H1 (cell line): ENCODE measurements around the gene HIBADH. TPM values are rescaled to one million over a fixed set of nuclear protein-coding genes. Genes with fewer than 3 reads are reported as not detected.

Experiments
- CTCF ChIA-PET: fragments of 300-600 bp; sonication (Branson Sonifier 250); formaldehyde crosslinking; loops from one replicate; lab custom pipeline; 2021; ENCODE audit not compliant: partially characterized antibody; lab: Charles Lee
- POLR2A ChIA-PET: fragments of 300-600 bp; sonication (Branson Sonifier 250); formaldehyde crosslinking; loops from one replicate; lab custom pipeline; 2021; ENCODE audit warnings: inconsistent platforms; ENCODE audit not compliant: partially characterized antibody; lab: Charles Lee
- DNase-seq, 2 experiments: peaks; one replicate each; pipeline versions ENCODE4 v3.0.0 to v3.0.0-alpha.2; 2010 to 2022; ENCODE audit warnings: low spot score in 2 of 2, low read depth in 1 of 2, mixed read lengths in 1 of 2
- FAIRE-seq: peaks from 2 replicates; lab custom pipeline; 2011; peaks lifted over from hg19 to GRCh38; lab: Jason Lieb, UNC
- H2AFZ ChIP-seq: 2 replicates; pipeline ENCODE4 v1.8.1; 2012; ENCODE audit warnings: low read length, inconsistent platforms
- H2AK5ac ChIP-seq: 2 replicates; pipeline ENCODE4 v1.6.1; 2013; ENCODE audit warnings: low read depth, low read length
- H2BK120ac ChIP-seq: replicated peaks from 2 replicates; pipeline ENCODE3; 2013; ENCODE audit warnings: low read depth, low read length, inconsistent platforms
- H2BK12ac ChIP-seq: 2 replicates; pipeline ENCODE4 v1.6.1; 2013; ENCODE audit warnings: low read depth, low read length
- H2BK15ac ChIP-seq: 2 replicates; pipeline ENCODE4 v1.6.1; 2013; ENCODE audit warnings: low read length
- H2BK20ac ChIP-seq: 2 replicates; pipeline ENCODE4 v1.6.1; 2013; ENCODE audit warnings: low read length
- H2BK5ac ChIP-seq: 2 replicates; pipeline ENCODE4 v1.6.1; 2013; ENCODE audit warnings: low read depth, low read length
- H3K14ac ChIP-seq: 2 replicates; pipeline ENCODE4 v1.6.1; 2013; ENCODE audit warnings: inconsistent platforms; ENCODE audit not compliant: insufficient read length
- H3K18ac ChIP-seq: 2 replicates; pipeline ENCODE4 v1.6.1; 2013; ENCODE audit warnings: low read length; ENCODE audit errors: extremely low read depth
- H3K23ac ChIP-seq: 2 replicates; pipeline ENCODE4 v1.6.1; 2013; ENCODE audit warnings: inconsistent platforms; ENCODE audit not compliant: insufficient read length
- H3K23me2 ChIP-seq: 2 replicates; pipeline ENCODE4 v1.6.1; 2013; ENCODE audit warnings: low read depth, low read length
- H3K27ac ChIP-seq: 2 replicates; pipeline ENCODE4 v1.6.1; 2011; ENCODE audit warnings: low read depth, low read length, inconsistent platforms
- H3K27me3 ChIP-seq, 4 experiments: replicated peaks in 1 of 4; 1 replicate in 1 of 4; 2 replicates in 3 of 4; pipeline versions ENCODE4 v1.6.1 to v1.8.1; 2011 to 2013; ENCODE audit warnings: low read length in 3 of 4, mild to moderate bottlenecking in 3 of 4, inconsistent platforms in 2 of 4, mixed read lengths in 2 of 4, moderate library complexity in 1 of 4; ENCODE audit not compliant: control insufficient read depth in 3 of 4, insufficient read depth in 3 of 4; ENCODE audit errors: extremely low read depth in 1 of 4
- H3K36me3 ChIP-seq, 4 experiments: 2 replicates each; pipeline versions ENCODE4 v1.6.1 to v1.8.1; 2011 to 2013; ENCODE audit warnings: mild to moderate bottlenecking in 4 of 4, low read length in 3 of 4, moderate library complexity in 2 of 4, control low read depth in 1 of 4, inconsistent platforms in 1 of 4; ENCODE audit not compliant: insufficient read depth in 4 of 4, control insufficient read depth in 2 of 4
- H3K4ac ChIP-seq: replicated peaks from 2 replicates; pipeline ENCODE3; 2013; ENCODE audit warnings: low read length, low read depth, mixed read lengths, inconsistent platforms; ENCODE audit not compliant: insufficient read length
- H3K4me1 ChIP-seq, 4 experiments: replicated peaks in 1 of 4; 1 replicate in 1 of 4; 2 replicates in 3 of 4; pipeline versions ENCODE4 v1.6.1 to v1.8.1; 2011 to 2013; ENCODE audit warnings: low read length in 3 of 4, inconsistent platforms in 2 of 4, mixed read lengths in 1 of 4; ENCODE audit not compliant: insufficient read depth in 4 of 4, control insufficient read depth in 3 of 4
- H3K4me2 ChIP-seq, 2 experiments: 2 replicates each; pipeline versions ENCODE4 v1.6.1 to v1.8.1; 2011 to 2013; ENCODE audit warnings: low read depth in 2 of 2, low read length in 2 of 2, control low read depth in 1 of 2, inconsistent platforms in 1 of 2, mild to moderate bottlenecking in 1 of 2; ENCODE audit not compliant: insufficient read depth in 1 of 2
- H3K4me3 ChIP-seq, 4 experiments: fragments of 200-600, 300-600 bp in 1 of 4; sonication (generic), shearing (Covaris generic), sonication (Bioruptor Twin) in 1 of 4; 2 replicates each; pipeline versions ENCODE4 v1.5.1 to v1.8.1; 2011 to 2016; ENCODE audit warnings: low read length in 4 of 4, low read depth in 3 of 4, control low read depth in 2 of 4, inconsistent platforms in 2 of 4, mild to moderate bottlenecking in 2 of 4, mixed read lengths in 1 of 4, moderate library complexity in 1 of 4; ENCODE audit not compliant: insufficient read depth in 2 of 4; ENCODE audit errors: extremely low read depth in 1 of 4
- H3K56ac ChIP-seq: replicated peaks from 2 replicates; pipeline ENCODE3; 2013; ENCODE audit warnings: low read depth, mild to moderate bottlenecking, mixed read lengths, low read length, inconsistent platforms; ENCODE audit not compliant: insufficient read length
- H3K79me1 ChIP-seq: 2 replicates; pipeline ENCODE4 v1.6.1; 2013; ENCODE audit warnings: low read depth, low read length, control low read depth
- H3K79me2 ChIP-seq, 2 experiments: 2 replicates each; pipeline versions ENCODE4 v1.6.1 to v1.8.1; 2012 to 2013; ENCODE audit warnings: low read length in 2 of 2, mild to moderate bottlenecking in 2 of 2, inconsistent platforms in 1 of 2; ENCODE audit not compliant: insufficient read depth in 2 of 2, control insufficient read depth in 1 of 2
- H3K9ac ChIP-seq, 4 experiments: replicated peaks in 1 of 4; 1 replicate in 1 of 4; 2 replicates in 3 of 4; pipeline versions ENCODE4 v1.6.1 to v1.8.1; 2011 to 2013; ENCODE audit warnings: low read depth in 3 of 4, low read length in 3 of 4, control low read depth in 2 of 4, mild to moderate bottlenecking in 2 of 4, moderate library complexity in 2 of 4, inconsistent platforms in 1 of 4; ENCODE audit errors: extremely low read depth in 1 of 4
- H3K9me3 ChIP-seq, 2 experiments: 2 replicates each; pipeline versions ENCODE4 v1.6.1 to v1.8.1; 2012 to 2013; ENCODE audit warnings: mild to moderate bottlenecking in 2 of 2, moderate library complexity in 2 of 2, control low read depth in 1 of 2, inconsistent platforms in 1 of 2, low read depth in 1 of 2, low read length in 1 of 2, mixed read lengths in 1 of 2; ENCODE audit not compliant: insufficient read depth in 2 of 2
- H4K20me1 ChIP-seq, 2 experiments: replicated peaks in 1 of 2; 2 replicates each; pipeline versions ENCODE3 to v1.8.1; 2011 to 2013; ENCODE audit warnings: inconsistent platforms in 2 of 2, low read length in 2 of 2, mild to moderate bottlenecking in 1 of 2; ENCODE audit not compliant: insufficient read depth in 2 of 2, control insufficient read depth in 1 of 2
- H4K5ac ChIP-seq: 2 replicates; pipeline ENCODE4 v1.6.1; 2013; ENCODE audit warnings: low read length, low read depth, mixed read lengths, inconsistent platforms; ENCODE audit not compliant: insufficient read length
- H4K8ac ChIP-seq: 2 replicates; pipeline ENCODE4 v1.8.0; 2013; ENCODE audit warnings: mild to moderate bottlenecking, moderate library complexity, low read length, inconsistent platforms; ENCODE audit not compliant: insufficient read depth; ENCODE audit errors: extremely low read depth
- H4K91ac ChIP-seq: replicated peaks from 2 replicates; pipeline ENCODE3; 2013; ENCODE audit warnings: low read length, mixed read lengths, inconsistent platforms; ENCODE audit not compliant: insufficient read length
- ATF3 ChIP-seq: IDR thresholded peaks from 2 replicates; pipeline ENCODE4 v1.6.1; 2011; ENCODE audit warnings: low read depth, mild to moderate bottlenecking, low read length; ENCODE audit not compliant: insufficient read depth
- CEBPB ChIP-seq: IDR thresholded peaks from 2 replicates; pipeline ENCODE4 v1.6.1; 2012; ENCODE audit warnings: low read depth, low read length
- CTBP2 ChIP-seq: IDR thresholded peaks from 2 replicates; pipeline ENCODE4 v1.7.0; 2011; ENCODE audit warnings: borderline replicate concordance, mild to moderate bottlenecking, moderate library complexity, mixed read lengths, low read length; ENCODE audit not compliant: insufficient read depth, insufficient read length
- EP300 ChIP-seq, 2 experiments: IDR thresholded peaks; 1 replicate in 1 of 2; 2 replicates in 1 of 2; pipeline ENCODE4 v1.6.1; 2011 to 2012; ENCODE audit warnings: low read depth in 2 of 2, low read length in 2 of 2, mild to moderate bottlenecking in 2 of 2, borderline replicate concordance in 1 of 2, inconsistent platforms in 1 of 2, moderate library complexity in 1 of 2
- GTF2F1 ChIP-seq: IDR thresholded peaks from 2 replicates; pipeline ENCODE4 v1.6.1; 2012; ENCODE audit warnings: low read depth, low read length, improper control_type of control experiment, borderline replicate concordance
- HDAC2 ChIP-seq, 2 experiments: fragments of 300-600 bp in 1 of 2; sonication (generic) in 1 of 2; IDR thresholded peaks; 2 replicates each; pipeline ENCODE4 v1.6.1; 2011 to 2012; ENCODE audit warnings: low read depth in 2 of 2, low read length in 2 of 2, mild to moderate bottlenecking in 2 of 2, moderate library complexity in 2 of 2, borderline replicate concordance in 1 of 2, inconsistent platforms in 1 of 2
- JUND ChIP-seq: IDR thresholded peaks from 2 replicates; pipeline ENCODE4 v1.6.1; 2011; ENCODE audit warnings: mild to moderate bottlenecking, improper control_type of control experiment, low read length
- KDM1A ChIP-seq: fragments of 200-600, 300-600 bp; sonication (generic); IDR thresholded peaks from 2 replicates; pipeline ENCODE4 v1.7.1; 2016; ENCODE audit warnings: mild to moderate bottlenecking, low read length, borderline replicate concordance
- KDM5A ChIP-seq: fragments of 200-600 bp; IDR thresholded peaks from 2 replicates; pipeline ENCODE4 v1.7.1; 2012; ENCODE audit warnings: mild to moderate bottlenecking, low read length, inconsistent platforms, mixed read lengths
- POLR2A ChIP-seq, 2 experiments: IDR thresholded peaks; 1 replicate in 1 of 2; 2 replicates in 1 of 2; pipeline ENCODE4 v1.6.1; 2011; ENCODE audit warnings: low read depth in 2 of 2, low read length in 2 of 2, mild to moderate bottlenecking in 2 of 2; ENCODE audit errors: control extremely low read depth in 1 of 2
- POLR2AphosphoS5 ChIP-seq: IDR thresholded peaks from 2 replicates; pipeline ENCODE4 v1.6.1; 2011; ENCODE audit warnings: low read depth, low read length
- RNF2 ChIP-seq: fragments of 200-900, 300-1000 bp; sonication (generic); IDR thresholded peaks from 2 replicates; pipeline ENCODE4 v1.7.1; 2016; ENCODE audit warnings: borderline replicate concordance, low read depth, mild to moderate bottlenecking, antibody characterized with exemption, low read length; ENCODE audit not compliant: poor library complexity, severe bottlenecking; ENCODE audit errors: missing control alignments
- SP1 ChIP-seq: IDR thresholded peaks from 2 replicates; pipeline ENCODE4 v1.6.1; 2011; ENCODE audit warnings: low read depth, low read length
- TAF7 ChIP-seq: optimal IDR thresholded peaks from 2 replicates; pipeline ENCODE3; 2011; ENCODE audit warnings: low read depth, mild to moderate bottlenecking, inconsistent platforms, low read length, moderate library complexity, borderline replicate concordance
- WGBS, 2 experiments: shearing (Covaris generic) in 1 of 2; methylation state at CpG; one replicate each; pipeline versions ENCODE4 v1.1.6 to v1.1.7; 2013 to 2015; ENCODE audit warnings: low lambda C conversion rate in 2 of 2, mixed read lengths in 2 of 2, inconsistent platforms in 1 of 2, low coverage in 1 of 2, missing lambda C conversion rate in 1 of 2; ENCODE audit not compliant: insufficient replicate concordance in 2 of 2, insufficient coverage in 1 of 2, insufficient read length in 1 of 2; ENCODE audit errors: extremely low coverage in 1 of 2, missing lambda C conversion rate in 1 of 2; 5-methylcytosine and 5-hydroxymethylcytosine counted together
- polyA plus RNA-seq, 7 experiments: library from polyadenylated mRNA; depleted of rRNA in 3 of 7; stranded (reverse) in 5 of 7; unstranded in 2 of 7; fragments of >200 nt in 5 of 7; fragments of 200-250 nt in 2 of 7; gene quantifications; 1 replicate in 5 of 7; 2 replicates in 1 of 7; 4 replicates in 1 of 7; pipeline versions ENCODE4 v1.2.1 to v1.2.3, GENCODE V29; 2011 to 2013; ENCODE audit warnings: missing spikeins in 2 of 7, mixed read lengths in 2 of 7
- total RNA-seq: library from RNA; stranded (reverse); fragmentation: NEBNext Ultra II Directional; extraction: Animal tissue kit (Norgen Biotek cat#: 25700); gene quantifications from 2 replicates; pipeline ENCODE4 v1.2.1, GENCODE V29; 2021

HIBADH gene
- total and polyA plus RNA-seq, 2 of the 8 experiments (the other 6 are each of a cell fraction or from before 2014, with no cell fraction given) = 30.1 to 39.5 TPM

DNA sequence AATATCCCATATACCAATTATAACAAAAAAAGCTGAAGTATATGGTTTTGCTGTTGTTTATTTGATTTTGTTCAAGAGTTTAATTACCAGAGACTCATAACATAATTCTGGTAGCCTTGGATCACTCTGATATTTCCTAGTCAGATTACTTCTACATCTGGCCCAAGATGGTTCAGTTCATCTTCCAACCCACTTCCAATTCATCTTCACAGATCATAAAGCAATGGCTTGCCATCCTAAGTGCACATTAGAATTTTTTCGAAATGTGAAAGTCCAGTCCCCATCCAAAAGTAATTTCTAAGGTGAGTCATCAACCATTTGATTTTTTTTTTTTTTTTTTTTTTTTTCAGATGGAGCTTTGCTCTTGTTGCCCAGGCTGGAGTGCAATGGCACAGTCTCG lies 8.0 kb upstream of the HIBADH start:
- Histone ChIP-seq H4K5ac (no peak overlapping the region), H3K79me2 (no peaks in the 10 kb centered on the region), H3K23me2 (no peaks in the 10 kb centered on the region), H3K9ac (no peak overlapping the region), H2BK20ac (no peak overlapping the region), H3K27ac (no peak overlapping the region), H4K20me1 (no peaks in the 10 kb centered on the region), H2BK12ac (no peak overlapping the region), H4K91ac (no peak overlapping the region), H2AFZ (no peak overlapping the region), H3K4me2 (no peak overlapping the region), H3K4ac (no peak overlapping the region), H3K23ac (no peak overlapping the region), H3K4me3 (no peak overlapping the region), H3K79me1 (no peaks in the 10 kb centered on the region), H2AK5ac (no peak overlapping the region), H3K27me3 (no peaks in the 10 kb centered on the region), H2BK15ac (no peak overlapping the region), H3K14ac (no peak overlapping the region), H2BK120ac (no peak overlapping the region), H3K36me3 (no peaks in the 10 kb centered on the region), H3K56ac (no peak overlapping the region), H3K4me1 (no peaks in the 10 kb centered on the region), H4K8ac (no peak overlapping the region), H3K9me3 (no peaks in the 10 kb centered on the region), H2BK5ac (no peak overlapping the region), H3K18ac (no peak overlapping the region)
- FAIRE-seq (no peak), DNase-seq (no peak)
- CTCF ChIA-PET = no interaction called here
- 92% methylated on average over 1 of the region's 2 CpGs; no CpG with 5 or more reads in 1 of the 2 experiments for WGBS, 2 experiments
- POLR2A ChIA-PET = no interaction called here
- TF ChIP-seq SP1 = no peak
- TF ChIP-seq JUND = no peak
- no peak for TF ChIP-seq TAF7
- no peak for TF ChIP-seq KDM1A
- TF ChIP-seq POLR2A (IDR thresholded peaks at IDR 0.05; ENCODE audit: control extremely low read depth in 1 of 2, low read depth in 2 of 2, low read length in 2 of 2) = no peak
- no peak for TF ChIP-seq ATF3
- no peak for TF ChIP-seq CTBP2
- TF ChIP-seq KDM5A = no peak
- TF ChIP-seq EP300 (IDR thresholded peaks at IDR 0.05; ENCODE audit: borderline replicate concordance in 1 of 2, low read depth in 2 of 2, low read length in 2 of 2) = no peak
- no peak for TF ChIP-seq POLR2AphosphoS5
- TF ChIP-seq RNF2 = no peak
- no peak for TF ChIP-seq GTF2F1
- TF ChIP-seq HDAC2 (IDR thresholded peaks at IDR 0.05; ENCODE audit: borderline replicate concordance in 1 of 2, low read depth in 2 of 2, low read length in 2 of 2) = no peak
- no peak for TF ChIP-seq CEBPB
